ENCODE measurements around the gene HSPB2. TPM values are rescaled to one million over a fixed set of nuclear protein-coding genes. Genes with fewer than 3 reads are reported as not detected.
A peak's percentile ranks its signal among the peaks of the same experiment; 100 is the strongest.

Gene HSPB2
- total RNA-seq, 3 donors from 2014 or later = 1.4 to 4.8 TPM; not detected in 1

DNA sequence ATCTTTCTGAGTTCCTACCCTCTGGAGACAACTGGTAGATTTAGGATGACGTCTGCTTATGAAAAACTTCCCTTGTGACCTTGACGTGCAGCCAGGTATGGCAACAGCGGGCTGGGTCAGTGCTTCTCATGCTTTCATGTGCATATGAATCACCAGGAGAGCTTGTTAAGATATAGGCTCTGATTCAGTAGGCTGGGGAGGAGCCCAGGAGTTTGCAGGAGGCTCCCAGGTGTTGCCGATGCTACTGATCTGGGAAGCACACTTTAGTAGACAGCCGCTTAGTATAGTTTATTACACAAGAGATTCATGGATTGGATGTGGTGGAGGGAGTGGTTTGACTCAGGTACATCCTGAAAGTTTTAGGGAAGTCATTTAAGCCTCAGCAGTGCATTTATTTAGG lies 48.4 kb downstream of the HSPB2 start:
- intact Hi-C loops (cut with DNase I, micrococcal nuclease) = no loop called here
- H3K36me3 ChIP-seq (ENCODE audit: low read depth) = no peaks in the 10 kb centered on the region
- ATAC-seq (peak; percentile 98), DNase-seq (peak in 1 of 3 donors; percentile 55)
- TF ChIP-seq, protein P1, sequence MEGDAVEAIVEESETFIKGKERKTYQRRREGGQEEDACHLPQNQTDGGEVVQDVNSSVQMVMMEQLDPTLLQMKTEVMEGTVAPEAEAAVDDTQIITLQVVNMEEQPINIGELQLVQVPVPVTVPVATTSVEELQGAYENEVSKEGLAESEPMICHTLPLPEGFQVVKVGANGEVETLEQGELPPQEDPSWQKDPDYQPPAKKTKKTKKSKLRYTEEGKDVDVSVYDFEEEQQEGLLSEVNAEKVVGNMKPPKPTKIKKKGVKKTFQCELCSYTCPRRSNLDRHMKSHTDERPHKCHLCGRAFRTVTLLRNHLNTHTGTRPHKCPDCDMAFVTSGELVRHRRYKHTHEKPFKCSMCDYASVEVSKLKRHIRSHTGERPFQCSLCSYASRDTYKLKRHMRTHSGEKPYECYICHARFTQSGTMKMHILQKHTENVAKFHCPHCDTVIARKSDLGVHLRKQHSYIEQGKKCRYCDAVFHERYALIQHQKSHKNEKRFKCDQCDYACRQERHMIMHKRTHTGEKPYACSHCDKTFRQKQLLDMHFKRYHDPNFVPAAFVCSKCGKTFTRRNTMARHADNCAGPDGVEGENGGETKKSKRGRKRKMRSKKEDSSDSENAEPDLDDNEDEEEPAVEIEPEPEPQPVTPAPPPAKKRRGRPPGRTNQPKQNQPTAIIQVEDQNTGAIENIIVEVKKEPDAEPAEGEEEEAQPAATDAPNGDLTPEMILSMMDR (IDR thresholded peaks at IDR 0.05) = no peak
- no peaks in the 10 kb centered on the region for H3K4me1 ChIP-seq (ENCODE audit: low read depth)
- no peaks in the 10 kb centered on the region for H3K9me3 ChIP-seq
- H3K4me3 ChIP-seq = no peak overlapping the region

DNA sequence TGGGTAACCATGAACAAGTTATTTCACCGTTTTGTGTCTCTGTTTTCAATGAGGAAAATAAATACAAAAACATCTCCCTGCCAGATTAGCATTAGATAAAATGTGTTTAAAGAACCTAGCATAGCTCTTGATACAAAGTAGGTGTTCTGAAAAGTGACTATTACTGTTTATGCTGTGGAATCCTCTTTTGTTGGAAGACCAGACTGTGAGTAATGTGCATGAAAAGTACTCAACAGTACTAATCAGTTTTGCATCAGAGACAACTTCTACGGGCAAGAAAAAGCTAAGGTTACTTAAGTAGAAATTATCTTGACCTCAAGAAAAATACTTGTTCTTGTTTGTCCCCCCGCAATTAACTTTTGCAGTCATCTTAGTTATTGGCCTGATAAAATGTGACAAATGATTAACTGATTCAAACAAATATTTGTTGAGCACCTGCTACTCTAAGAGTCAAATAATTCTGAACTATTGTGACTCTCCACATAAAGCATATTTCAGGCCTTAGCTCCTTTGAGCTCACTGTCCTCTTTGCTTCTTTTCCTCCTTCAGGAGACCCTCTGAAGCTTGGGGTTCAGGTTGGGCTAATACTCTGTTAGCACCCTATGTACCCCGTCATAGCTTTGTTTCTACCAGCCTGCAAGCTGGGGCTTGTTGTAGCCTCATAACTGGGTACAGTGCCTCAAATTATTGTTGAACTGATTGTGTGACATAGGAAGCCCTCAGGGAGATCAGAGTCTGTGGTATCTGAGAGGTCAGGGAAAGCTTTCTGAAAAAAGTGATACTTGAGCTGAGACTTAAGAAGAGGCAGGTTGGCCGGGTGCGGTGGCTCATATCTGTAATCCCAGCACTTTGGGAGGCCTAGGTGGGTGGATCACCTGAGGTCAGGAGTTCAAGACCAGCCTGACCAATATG lies 49.1 kb downstream of the HSPB2 start:
- intact Hi-C loops (cut with DNase I, micrococcal nuclease) = no loop called here
- Histone ChIP-seq H3K36me3 (ENCODE audit: low read depth) (no peaks in the 10 kb centered on the region), H3K4me1 (ENCODE audit: low read depth) (no peaks in the 10 kb centered on the region), H3K9me3 (no peaks in the 10 kb centered on the region), H3K4me3 (no peak overlapping the region)
- TF ChIP-seq, protein P1 (IDR thresholded peaks at IDR 0.05) = no peak
- ATAC-seq = no peak
- no peak for DNase-seq

Other genes with a start within 250 kb of the HSPB2 start
- gene PPP2R1B, start 146.3 kb upstream of the HSPB2 start, total RNA-seq = 10 to 100 TPM; 28.5 to 48.5 (median 47.0) TPM
- gene ALG9, start 41.2 kb upstream of the HSPB2 start, total RNA-seq = 10 to 100 TPM; 16.7 to 29.3 (median 21.1) TPM
- gene FDXACB1, start 33.6 kb upstream of the HSPB2 start, total RNA-seq = 1 to 10 TPM; 1.7 to 2.7 (median 2.3) TPM
- 10 to 100 TPM; 12.2 to 26.4 (median 19.1) TPM for gene CFAP68, start 33.2 kb upstream of the HSPB2 start, total RNA-seq
- gene CRYAB, start 964 bp upstream of the HSPB2 start, total RNA-seq = 100 to 1,000 TPM in 1 of 3 donors, 10 to 100 TPM in 2; 13.8 to 331 (median 30.7) TPM
- 10 to 100 TPM in 1 of 3 donors, 1 to 10 TPM in 2; 3.2 to 12.8 (median 7.7) TPM for gene C11orf52, start 6.2 kb downstream of the HSPB2 start, total RNA-seq
- gene DIXDC1, start 24.6 kb downstream of the HSPB2 start, total RNA-seq = 10 to 100 TPM; 11.1 to 61.8 (median 11.7) TPM
- gene DLAT, start 112.7 kb downstream of the HSPB2 start, total RNA-seq = 10 to 100 TPM; 51.1 to 54.2 (median 51.4) TPM
- 1 to 10 TPM in 2 of 3 donors, under 1 TPM in 1; 0.65 to 2.4 (median 1.5) TPM for gene PIH1D2, start 161.3 kb downstream of the HSPB2 start, total RNA-seq
- 10 to 100 TPM; 14.6 to 17.4 (median 16.2) TPM for gene NKAPD1, start 161.6 kb downstream of the HSPB2 start, total RNA-seq
- gene TIMM8B, start 174.0 kb downstream of the HSPB2 start, total RNA-seq = 10 to 100 TPM; 37.9 to 56.5 (median 42.7) TPM
- 100 to 1,000 TPM; 185 to 312 (median 202) TPM for gene SDHD, start 174.1 kb downstream of the HSPB2 start, total RNA-seq